H1 (cell line): ENCODE measurements around the gene KLRF1. TPM values are rescaled to one million over a fixed set of nuclear protein-coding genes. Genes with fewer than 3 reads are reported as not detected.

Experiments used
- ASH2L ChIP-seq: fragments of 200-600, 300-600 bp; sonication (generic); IDR thresholded peaks from one replicate; pipeline ENCODE4 v1.7.1; 2017; ENCODE audit warnings: low read length
- ATF2 ChIP-seq: IDR thresholded peaks from 2 replicates; pipeline ENCODE4 v1.6.1; 2012; ENCODE audit warnings: low read length, inconsistent platforms
- BACH1 ChIP-seq: IDR thresholded peaks from 2 replicates; pipeline ENCODE4 v1.6.1; 2012; ENCODE audit warnings: low read length, improper control_type of control experiment
- BCL11A ChIP-seq, 2 experiments: IDR thresholded peaks; one replicate each; pipeline ENCODE4 v1.6.1; 2011; ENCODE audit warnings: low read depth in 2 of 2, low read length in 2 of 2, mild to moderate bottlenecking in 2 of 2
- CBX8 ChIP-seq: fragments of 300-800, 300-1000 bp; sonication (generic); IDR thresholded peaks from 2 replicates; pipeline ENCODE4 v1.7.1; 2016; ENCODE audit warnings: low read depth, low read length, borderline replicate concordance
- CEBPB ChIP-seq: IDR thresholded peaks from 2 replicates; pipeline ENCODE4 v1.6.1; 2012; ENCODE audit warnings: low read depth, low read length
- CHD2 ChIP-seq: IDR thresholded peaks from 2 replicates; pipeline ENCODE4 v1.6.1; 2012; ENCODE audit warnings: low read length, improper control_type of control experiment
- CTCF ChIP-seq, 3 experiments: IDR thresholded peaks; 1 replicate in 2 of 3; 2 replicates in 1 of 3; pipeline versions ENCODE4 v1.5.1 to v1.6.1; 2011; ENCODE audit warnings: low read length in 3 of 3, mild to moderate bottlenecking in 3 of 3, inconsistent platforms in 2 of 3, low read depth in 1 of 3, moderate library complexity in 1 of 3; ENCODE audit not compliant: insufficient read depth in 1 of 3; ENCODE audit errors: control extremely low read depth in 1 of 3
- FOSL1 ChIP-seq: IDR thresholded peaks from 2 replicates; pipeline ENCODE4 v1.6.1; 2011; ENCODE audit warnings: mild to moderate bottlenecking, low read depth, low read length, moderate library complexity; ENCODE audit not compliant: insufficient read depth
- HDAC6 ChIP-seq: IDR thresholded peaks from one replicate; pipeline ENCODE4 v1.7.1; 2012; ENCODE audit warnings: low read depth, mild to moderate bottlenecking, inconsistent platforms, low read length, moderate library complexity
- KDM1A ChIP-seq: fragments of 200-600, 300-600 bp; sonication (generic); IDR thresholded peaks from 2 replicates; pipeline ENCODE4 v1.7.1; 2016; ENCODE audit warnings: mild to moderate bottlenecking, low read length, borderline replicate concordance
- POLR2A ChIP-seq, 2 experiments: IDR thresholded peaks; 1 replicate in 1 of 2; 2 replicates in 1 of 2; pipeline ENCODE4 v1.6.1; 2011; ENCODE audit warnings: low read depth in 2 of 2, low read length in 2 of 2, mild to moderate bottlenecking in 2 of 2; ENCODE audit errors: control extremely low read depth in 1 of 2
- RAD21 ChIP-seq, 2 experiments: IDR thresholded peaks in 1 of 2; conservative IDR thresholded peaks in 1 of 2; 2 replicates each; pipeline ENCODE4 v1.6.1; 2011; ENCODE audit warnings: low read depth in 2 of 2, low read length in 2 of 2, improper control_type of control experiment in 1 of 2, inconsistent platforms in 1 of 2, mild to moderate bottlenecking in 1 of 2, moderate library complexity in 1 of 2
- RFX5 ChIP-seq: IDR thresholded peaks from 2 replicates; pipeline ENCODE4 v1.6.1; 2011; ENCODE audit warnings: low read depth, low read length, improper control_type of control experiment, borderline replicate concordance
- SP1 ChIP-seq: IDR thresholded peaks from 2 replicates; pipeline ENCODE4 v1.6.1; 2011; ENCODE audit warnings: low read depth, low read length
- SP2 ChIP-seq: IDR thresholded peaks from 2 replicates; pipeline ENCODE4 v1.6.1; 2012; ENCODE audit warnings: mild to moderate bottlenecking, low read length, inconsistent platforms
- SUZ12 ChIP-seq: fragments of 200-600 bp; sonication (generic); IDR thresholded peaks from 2 replicates; pipeline ENCODE4 v1.6.1; 2012; ENCODE audit warnings: mild to moderate bottlenecking, inconsistent platforms, low read length, moderate library complexity, mixed read lengths
- TAF1 ChIP-seq: IDR thresholded peaks from 2 replicates; pipeline ENCODE4 v1.6.1; 2011; ENCODE audit warnings: mild to moderate bottlenecking, low read depth, low read length
- TBP ChIP-seq: IDR thresholded peaks from 2 replicates; pipeline ENCODE4 v1.6.1; 2011; ENCODE audit warnings: low read depth, low read length, improper control_type of control experiment
- TEAD4 ChIP-seq: IDR thresholded peaks from 2 replicates; pipeline ENCODE4 v1.6.1; 2012; ENCODE audit warnings: low read depth, low read length, inconsistent platforms, mixed read lengths
- polyA plus RNA-seq, 7 experiments: library from polyadenylated mRNA; depleted of rRNA in 3 of 7; stranded (reverse) in 5 of 7; unstranded in 2 of 7; fragments of >200 nt in 5 of 7; fragments of 200-250 nt in 2 of 7; gene quantifications; 1 replicate in 5 of 7; 2 replicates in 1 of 7; 4 replicates in 1 of 7; pipeline versions ENCODE4 v1.2.1 to v1.2.3, GENCODE V29; 2011 to 2013; ENCODE audit warnings: missing spikeins in 2 of 7, mixed read lengths in 2 of 7
- total RNA-seq: library from RNA; stranded (reverse); fragmentation: NEBNext Ultra II Directional; extraction: Animal tissue kit (Norgen Biotek cat#: 25700); gene quantifications from 2 replicates; pipeline ENCODE4 v1.2.1, GENCODE V29; 2021

KLRF1 gene
- total and polyA plus RNA-seq, 2 of the 8 experiments (the other 6 are each of a cell fraction or from before 2014, with no cell fraction given) = not detected

GRCh38 chr12:9813821-9814798 is 13.2 kb upstream of the KLRF1 start (continued):
- TF ChIP-seq RFX5 (no peak), ASH2L (no peak), CBX8 (no peak), SUZ12 (0 out of 2 replicates have a peak, but pooled peaks have one; percentile 31), SP2 (no peak), BACH1 (peak; percentile 96), SP1 (no peak), KDM1A (peak; percentile 51; the same call in 1 of the 2 replicates), TBP (peak; percentile 46; the same call in 1 of the 2 replicates), BCL11A (IDR thresholded peaks at IDR 0.05; ENCODE audit: low read depth in 2 of 2, low read length in 2 of 2) (no peak), POLR2A (IDR thresholded peaks at IDR 0.05; ENCODE audit: control extremely low read depth in 1 of 2, low read depth in 2 of 2, low read length in 2 of 2) (no peak), FOSL1 (no peak), RAD21 (IDR thresholded peaks at IDR 0.05 in 1 of 2, conservative IDR thresholded peaks at IDR 0.05 in 1 of 2; ENCODE audit: low read depth in 2 of 2, low read length in 2 of 2) (peak; percentile 97), CHD2 (peak; percentile 31; the same call in 1 of the 2 replicates), TAF1 (0 out of 2 replicates have a peak, but pooled peaks have one; percentile 23), CEBPB (no peak), HDAC6 (no peak), CTCF (IDR thresholded peaks at IDR 0.05; ENCODE audit: control extremely low read depth in 1 of 3, insufficient read depth in 1 of 3, low read depth in 1 of 3, low read length in 3 of 3) (peak; percentile 94 to 98 (median 95)), TEAD4 (0 out of 2 replicates have a peak, but pooled peaks have one; percentile 14), ATF2 (no peak)
